Endometrial microvascular endothelial cells (primary cell): ENCODE results near the gene DHRS2. TPM values are rescaled to one million over a fixed set of nuclear protein-coding genes. Genes with fewer than 3 reads are reported as not detected.

ENCODE experiments used
- in situ Hi-C: cut with HindIII; loops from 2 replicates; pipeline ENCODE4 v1.10.0; 2017; ENCODE audit warnings: low sequenced_read_pairs, low pct_unique_long_range_greater_than_20kb; ENCODE audit errors: inconsistent ontology term
- total RNA-seq: library from RNA; depleted of rRNA; stranded (reverse); fragments of >200 nt; gene quantifications from one replicate; pipeline ENCODE4 v1.2.3, GENCODE V29; 2015; ENCODE audit errors: inconsistent ontology term

Gene DHRS2
- total RNA-seq, 1 donor from 2014 or later: not detected

GRCh38 chr14:23610090-23610814 lies 25.9 kb upstream of the DHRS2 start:
- in situ Hi-C loops: no loop called here

- in situ Hi-C loops: no loop called here
These were observed 25.3 kb upstream of the DHRS2 start for GRCh38 chr14:23610815-23611289.

GRCh38 chr14:23612354-23612732 lies 23.8 kb upstream of the DHRS2 start:
- in situ Hi-C loops: no loop called here

- in situ Hi-C loops: no loop called here
These were observed 23.4 kb upstream of the DHRS2 start for GRCh38 chr14:23612802-23613201.

- in situ Hi-C loops: no loop called here
These were observed 22.7 kb upstream of the DHRS2 start for GRCh38 chr14:23613242-23614070.

- in situ Hi-C loops: no loop called here
These were observed 21.8 kb upstream of the DHRS2 start for GRCh38 chr14:23614395-23614828.

- in situ Hi-C loops: no loop called here
These were observed 20.3 kb upstream of the DHRS2 start for GRCh38 chr14:23615856-23616255.

GRCh38 chr14:23617539-23617938 lies 18.6 kb upstream of the DHRS2 start:
- in situ Hi-C loops: no loop called here

GRCh38 chr14:23618415-23618988 lies 17.7 kb upstream of the DHRS2 start:
- in situ Hi-C loops: no loop called here

GRCh38 chr14:23620177-23620702 lies 15.9 kb upstream of the DHRS2 start:
- in situ Hi-C loops: no loop called here

GRCh38 chr14:23621204-23621931 lies 14.8 kb upstream of the DHRS2 start:
- in situ Hi-C loops: no loop called here

- in situ Hi-C loops: no loop called here
These were observed 14.0 kb upstream of the DHRS2 start for GRCh38 chr14:23621932-23622730.

- in situ Hi-C loops: no loop called here
These were observed 13.2 kb upstream of the DHRS2 start for GRCh38 chr14:23622990-23623389.

GRCh38 chr14:23623962-23624361 lies 12.2 kb upstream of the DHRS2 start:
- in situ Hi-C loops: no loop called here

- in situ Hi-C loops: no loop called here
These were observed 11.2 kb upstream of the DHRS2 start for GRCh38 chr14:23624830-23625404.

- in situ Hi-C loops: no loop called here
These were observed 9.2 kb upstream of the DHRS2 start for GRCh38 chr14:23626946-23627345.

- in situ Hi-C loops: no loop called here
These were observed 8.2 kb upstream of the DHRS2 start for GRCh38 chr14:23627961-23628360.

GRCh38 chr14:23629204-23629603 lies 7.0 kb upstream of the DHRS2 start:
- in situ Hi-C loops: no loop called here
